Fibroblast of lung (primary cell): Measurements from ENCODE around the gene MSH4.

Experiments used
- CTCF ChIP-seq, 2 donors: IDR thresholded peaks in 1 of 2; conservative IDR thresholded peaks in 1 of 2; 1 replicate in 1 of 2; 2 replicates in 1 of 2; pipeline ENCODE4 v1.5.1; 2011 to 2012; ENCODE audit warnings: low read length in 2 of 2, control low read depth in 1 of 2, inconsistent platforms in 1 of 2, low read depth in 1 of 2, mild to moderate bottlenecking in 1 of 2
- EZH2 ChIP-seq: IDR thresholded peaks from 2 replicates; pipeline ENCODE4 v1.5.1; 2012; ENCODE audit warnings: low read length, control low read depth, mild to moderate bottlenecking; ENCODE audit errors: missing control alignments

GRCh38 chr1:75953461-75953860 lies 156.8 kb downstream of the MSH4 start:
- TF ChIP-seq CTCF (conservative IDR thresholded peaks at IDR 0.05 in 1 of 2, IDR thresholded peaks at IDR 0.05 in 1 of 2; ENCODE audit: low read depth in 1 of 2, low read length in 2 of 2) (no peak), EZH2 (no peak)
